GM18519 (cell line): Measurements from ENCODE around the gene BAIAP2.
"Not testable (repeated sequence)": the region's sequence is repeated elsewhere in the genome, so short reads cannot be mapped to it uniquely, and the experiment has no call there.

Experiments used
- ATAC-seq: cut with Tn5 transposase; IDR thresholded peaks from one replicate; pipeline ENCODE4 v1.9.1; 2021; ENCODE audit warnings: mild to moderate bottlenecking, moderate library complexity; ENCODE audit not compliant: unreplicated experiment, low FRiP score

The BAIAP2 gene

DNA sequence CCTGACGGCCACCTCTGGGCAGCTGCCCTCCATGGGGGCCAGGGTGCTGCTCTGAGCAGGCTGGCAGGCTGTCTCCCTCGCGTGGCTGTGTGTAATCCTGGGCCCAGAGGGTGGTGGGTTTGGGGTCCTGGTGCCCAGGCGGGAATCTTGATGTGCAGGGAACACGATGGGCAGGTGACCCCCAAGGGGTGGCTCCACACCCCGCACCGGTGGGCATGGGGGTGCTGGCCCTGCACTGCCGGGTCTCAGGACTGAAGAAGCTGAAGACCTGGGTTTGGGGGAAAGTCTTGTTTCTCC lies 34.7 kb upstream of the BAIAP2 start:
- no peak for ATAC-seq

DNA sequence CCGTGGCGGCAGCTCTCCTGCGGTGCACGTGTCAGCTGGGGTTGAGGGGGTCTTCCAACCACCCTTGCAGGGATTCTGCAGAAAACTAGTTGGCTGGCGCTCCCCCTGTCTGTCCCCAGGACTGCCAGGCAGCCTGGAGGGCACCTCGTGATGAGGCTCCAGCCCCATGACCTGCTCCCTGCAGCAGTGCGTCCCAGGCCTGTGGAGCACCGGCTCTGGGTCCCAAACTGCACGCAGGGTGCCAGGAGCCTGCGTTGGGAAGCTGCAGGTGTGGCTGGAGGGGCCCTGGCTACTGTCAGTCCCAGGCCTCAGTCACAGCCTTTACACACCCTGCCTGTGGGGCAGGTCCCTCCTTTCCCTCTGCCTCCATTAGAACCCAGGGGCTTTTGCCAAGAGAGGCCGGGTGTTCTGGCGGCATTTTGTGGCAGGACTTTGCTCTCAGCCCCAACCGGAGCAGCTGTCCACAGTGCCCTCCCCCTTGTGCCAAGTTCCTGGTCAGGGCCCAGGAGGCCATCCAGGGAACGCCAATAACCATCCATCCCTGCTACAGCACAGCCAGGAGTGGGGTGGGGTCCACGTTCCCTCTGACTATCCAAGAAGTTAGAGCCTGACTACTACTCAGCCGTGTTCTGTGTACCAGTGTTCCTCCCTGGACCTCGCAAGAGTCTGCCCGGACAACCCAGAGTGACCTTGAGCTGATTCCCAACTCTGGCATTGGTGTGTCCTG lies 34.2 kb upstream of the BAIAP2 start:
- ATAC-seq: no peak

DNA sequence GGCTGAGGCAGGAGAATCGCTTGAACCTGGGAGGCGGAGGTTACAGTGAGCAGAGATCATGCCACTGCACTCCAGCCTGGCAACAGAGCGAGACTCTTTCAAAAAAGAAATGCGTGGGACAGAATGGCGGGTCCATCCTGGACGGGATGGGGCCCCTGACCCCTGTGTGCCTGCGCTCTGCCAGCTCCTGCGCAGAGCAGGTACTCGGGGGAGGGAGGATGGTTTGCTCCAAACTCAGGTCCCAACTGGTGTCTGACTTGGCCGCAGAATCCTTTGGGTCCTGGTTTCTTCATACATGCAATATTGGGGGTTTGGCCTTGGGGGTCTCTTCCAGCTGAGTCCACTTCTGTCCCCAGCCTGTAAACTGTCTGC lies 33.0 kb upstream of the BAIAP2 start:
- ATAC-seq: no peak

DNA sequence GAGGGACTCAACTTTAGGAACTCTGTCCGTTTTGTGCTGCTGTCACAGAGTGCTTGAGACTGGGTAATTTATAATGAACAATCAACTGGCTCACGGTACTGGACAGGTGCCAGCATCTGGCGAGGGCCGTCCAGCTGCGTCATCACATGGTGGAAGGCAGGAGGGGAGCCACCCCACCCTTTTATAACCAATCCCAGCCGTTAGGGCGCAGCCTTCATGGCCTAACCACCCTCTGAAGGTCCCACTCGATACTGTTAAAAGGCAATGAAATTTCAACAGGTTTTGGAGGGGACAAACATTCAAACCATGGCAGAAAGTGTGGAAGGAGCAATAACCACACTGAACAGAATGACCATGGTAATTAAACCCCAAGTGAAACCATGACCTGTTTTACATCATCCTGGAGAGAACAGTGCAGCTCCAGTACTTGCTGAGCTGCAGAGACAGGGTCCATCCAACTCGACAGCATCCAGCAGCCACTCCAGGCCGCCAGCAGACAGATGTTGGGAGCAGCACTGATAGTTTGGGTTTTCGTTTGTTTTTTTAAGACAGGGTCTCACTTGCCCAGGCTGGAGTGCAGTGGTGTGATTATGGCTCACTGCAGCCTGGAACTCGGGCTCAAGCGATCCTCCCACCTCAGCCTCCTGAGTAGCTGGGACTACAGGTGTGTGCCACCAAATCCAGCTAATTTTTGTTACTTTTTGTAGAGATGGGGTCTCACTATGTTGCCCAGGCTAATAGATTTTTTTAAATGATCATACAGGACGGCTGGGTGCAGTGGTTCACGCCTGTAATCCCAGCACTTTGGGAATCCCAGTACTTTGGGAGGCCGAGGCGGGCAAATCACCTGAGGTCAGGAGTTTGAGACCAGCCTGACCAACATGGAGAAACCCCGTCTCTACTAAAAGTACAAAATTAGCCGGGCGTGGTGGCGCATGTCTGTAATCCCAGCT lies 32.3 kb upstream of the BAIAP2 start:
- no peak for ATAC-seq

DNA sequence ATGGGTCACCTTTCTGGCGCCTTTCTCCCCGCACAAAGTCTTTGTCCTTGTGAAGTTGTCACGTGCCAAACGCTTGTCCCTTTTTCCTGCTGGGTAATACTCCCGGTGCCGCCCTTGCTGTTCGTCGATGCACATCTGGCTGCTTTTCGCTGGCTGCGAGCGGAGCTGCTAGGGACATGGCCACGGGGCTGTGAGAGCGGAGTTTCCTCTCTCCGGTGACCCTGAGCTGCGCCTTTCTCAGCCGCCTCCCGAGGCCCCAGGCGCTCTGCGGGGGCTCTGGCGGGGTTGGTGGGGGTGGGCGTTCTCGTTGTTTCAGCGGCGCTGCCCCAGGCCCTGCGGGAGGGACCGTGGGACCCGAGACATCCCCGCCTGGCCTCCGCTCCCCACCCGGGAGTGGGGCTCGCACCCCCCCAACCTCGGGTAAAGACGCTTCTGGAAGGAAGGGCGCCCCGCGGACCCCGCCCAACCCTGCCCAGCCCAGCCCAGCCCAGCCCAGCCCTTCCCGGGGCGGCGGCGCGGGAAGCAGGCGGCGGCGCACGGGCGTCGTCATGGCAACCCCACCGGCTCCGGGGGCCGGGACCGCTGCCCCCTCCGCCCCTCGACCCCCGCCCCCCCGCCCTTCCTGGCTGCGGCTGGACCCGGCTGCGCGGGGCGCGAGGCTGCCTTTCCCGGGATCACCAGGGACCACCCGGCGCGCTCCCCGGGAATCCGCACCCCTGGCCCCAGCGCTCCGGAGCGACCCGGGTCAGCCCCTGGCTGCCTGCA lies 31.1 kb upstream of the BAIAP2 start:
- no peak for ATAC-seq

DNA sequence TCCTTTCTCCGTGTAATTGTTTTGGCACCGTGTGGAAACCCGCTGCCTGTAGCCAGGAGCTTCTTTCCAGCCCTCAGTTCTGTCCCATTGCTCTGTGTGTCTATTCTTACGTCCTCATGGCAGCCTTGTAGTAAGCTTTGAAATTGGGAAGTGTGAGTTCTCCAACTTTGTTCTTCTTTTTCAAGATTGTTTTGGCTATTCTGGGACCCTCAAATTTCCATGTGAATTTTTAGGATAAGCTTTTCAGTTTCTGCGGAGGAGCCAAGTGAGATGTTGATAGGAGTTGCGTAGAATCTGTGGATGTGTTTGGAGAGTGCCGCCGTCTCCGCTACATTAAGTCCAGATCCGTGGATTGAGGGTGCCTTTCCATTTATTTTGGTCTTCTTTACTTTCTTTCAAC lies 28.1 kb upstream of the BAIAP2 start:
- ATAC-seq: no peak

DNA sequence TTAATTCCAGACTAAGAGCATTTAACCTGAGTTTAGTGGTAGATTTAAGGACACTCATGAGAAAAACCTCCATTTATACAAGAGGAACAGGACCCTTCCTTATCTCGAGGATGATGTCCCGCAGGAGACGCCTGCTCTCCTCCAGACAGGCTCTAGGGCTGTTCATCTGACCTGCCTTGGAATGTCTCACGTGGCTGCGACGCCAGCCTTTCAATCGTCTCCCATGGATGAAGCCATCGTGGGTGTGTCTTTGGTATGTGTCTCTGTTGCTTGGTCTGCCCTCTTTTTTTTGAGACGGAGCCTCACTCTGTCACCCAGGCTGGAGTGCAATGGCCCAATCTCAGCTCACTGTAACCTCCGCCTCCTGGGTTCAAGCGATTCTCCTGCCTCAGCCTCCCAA lies 26.8 kb upstream of the BAIAP2 start:
- ATAC-seq: no peak

DNA sequence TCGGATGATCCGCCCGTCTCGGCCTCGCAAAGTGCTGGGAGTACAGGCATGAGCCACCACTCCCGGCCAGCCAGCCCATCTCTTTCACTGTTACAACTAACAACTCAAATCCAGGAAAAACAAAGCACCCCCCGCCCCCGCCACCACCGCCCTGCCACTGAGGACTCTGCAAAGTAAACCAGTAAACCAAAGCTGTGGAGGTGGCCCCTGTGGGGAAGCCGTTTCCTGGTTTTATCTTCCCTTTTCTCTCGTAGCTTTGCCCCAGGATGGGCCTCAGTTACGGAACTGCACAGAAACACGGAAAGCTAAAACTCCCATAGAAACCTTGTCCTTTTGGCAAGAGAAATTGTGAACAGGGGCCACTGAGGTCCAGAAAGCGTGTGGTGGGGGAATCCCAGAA lies 25.8 kb upstream of the BAIAP2 start:
- no peak for ATAC-seq

DNA sequence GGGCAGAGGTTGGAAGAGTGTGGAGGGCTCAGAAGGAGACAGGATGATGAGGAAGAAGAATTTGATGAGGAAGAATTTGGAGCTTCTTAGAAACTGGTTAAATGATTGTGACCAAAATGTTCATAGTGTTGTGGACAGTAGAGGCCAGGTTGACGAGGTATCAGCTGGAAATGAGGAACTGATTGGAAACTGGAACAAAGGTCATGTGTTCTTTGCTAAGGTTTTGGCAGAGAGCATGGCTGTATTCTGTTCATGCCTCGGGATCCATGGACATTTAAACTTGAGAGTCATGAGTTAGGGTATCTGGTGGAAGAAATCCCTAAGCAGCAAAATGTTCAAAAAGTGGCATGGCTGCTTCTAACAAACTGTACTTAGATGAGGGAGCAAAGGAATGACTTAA lies 24.0 kb upstream of the BAIAP2 start:
- no peak for ATAC-seq

DNA sequence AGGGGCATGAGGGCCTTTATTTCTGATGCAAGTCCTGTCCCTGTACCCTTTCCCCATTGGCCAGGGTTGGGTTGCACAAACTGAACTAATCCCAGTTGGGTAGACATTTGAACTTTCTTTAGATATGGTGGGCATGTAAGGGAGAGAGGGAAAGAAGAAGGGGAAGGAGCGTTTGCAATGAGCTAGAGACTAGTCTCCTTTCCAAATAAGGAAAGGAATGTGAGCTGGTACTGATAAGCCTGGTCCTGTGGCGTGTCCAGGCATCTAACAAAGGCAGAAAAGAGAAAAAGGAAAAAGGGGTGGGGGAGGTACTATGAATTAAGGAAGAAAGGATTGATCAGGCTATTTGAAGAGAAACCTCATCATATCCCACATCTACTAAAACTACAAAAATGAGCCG lies 23.0 kb upstream of the BAIAP2 start:
- ATAC-seq: no peak

DNA sequence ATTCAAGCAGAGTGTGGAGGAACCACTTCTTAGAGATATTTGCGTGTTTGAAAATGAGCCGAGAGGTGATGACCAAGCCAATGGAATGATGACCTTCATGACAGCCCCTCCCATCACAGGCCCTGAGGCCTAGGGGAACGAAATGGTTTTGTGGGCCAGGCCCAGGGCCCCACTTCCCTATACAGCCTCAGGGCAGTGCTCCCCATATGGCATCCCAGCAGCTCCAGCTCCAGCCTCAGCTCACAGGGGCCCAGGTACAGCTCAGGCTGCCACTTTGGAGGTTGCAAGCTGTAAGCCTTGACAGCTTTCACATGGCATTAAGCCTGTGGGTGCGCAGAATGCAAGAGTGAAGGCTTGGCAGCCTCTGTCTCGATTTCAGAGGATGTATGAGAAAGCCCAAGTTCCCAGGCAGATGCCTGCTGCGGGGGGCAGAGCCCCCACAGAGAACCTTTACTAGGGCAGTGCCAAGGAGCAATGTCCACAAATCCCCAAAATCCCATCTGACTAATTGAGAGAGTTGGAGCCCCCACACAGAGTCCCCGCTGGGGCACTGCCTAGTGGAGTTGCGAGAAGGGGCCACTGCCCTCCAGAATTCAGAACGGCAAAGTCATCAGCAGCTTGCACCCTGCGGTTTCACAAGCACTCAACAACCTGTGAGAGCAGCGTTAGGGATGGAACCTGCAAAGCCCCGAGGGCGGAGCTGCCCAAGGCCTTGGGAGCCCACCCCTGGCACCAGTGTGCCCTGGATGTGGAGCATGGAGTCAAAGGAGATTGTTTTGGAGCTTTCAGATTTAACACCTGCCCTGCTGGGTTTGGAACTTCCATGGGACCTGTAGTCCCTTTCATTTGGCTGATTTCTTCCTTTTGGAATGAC lies 22.1 kb upstream of the BAIAP2 start:
- ATAC-seq: no peak

DNA sequence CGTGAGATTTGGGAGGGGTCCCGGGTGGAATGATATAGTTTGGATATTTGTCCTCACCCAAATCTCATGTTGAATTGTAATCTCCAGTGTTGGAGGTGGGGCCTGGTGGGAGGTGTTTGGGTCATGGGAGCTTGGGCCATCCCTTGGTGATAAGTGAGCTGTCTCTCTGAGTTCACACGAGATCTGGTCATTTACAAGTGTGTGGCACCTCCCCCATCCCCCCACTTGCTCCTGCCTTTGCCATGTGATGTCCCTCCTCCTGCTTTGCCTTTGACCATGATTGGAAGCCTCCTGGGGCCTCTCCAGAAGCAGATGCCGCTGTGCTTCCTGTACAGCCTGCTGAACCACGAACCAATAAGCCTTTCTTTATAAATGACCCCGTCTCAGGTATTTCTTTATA lies 21.3 kb upstream of the BAIAP2 start:
- no peak for ATAC-seq

DNA sequence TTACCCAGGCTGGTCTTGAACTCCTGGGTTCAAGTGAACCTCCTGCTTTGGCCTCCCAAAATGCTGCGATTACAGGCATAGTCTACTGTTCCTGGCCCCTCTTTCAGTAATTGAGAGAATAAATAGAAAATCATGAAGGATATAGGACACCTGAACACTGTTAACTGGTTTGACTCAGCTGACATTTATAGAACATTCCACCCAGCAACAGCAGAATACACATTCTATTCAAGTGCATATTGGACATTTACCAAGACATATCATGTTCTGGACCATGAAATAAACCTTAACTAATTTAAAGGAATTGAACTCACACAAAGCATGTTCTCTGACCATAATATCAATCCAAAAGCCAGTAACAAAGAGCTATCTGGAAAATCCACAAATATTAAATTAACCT lies 19.8 kb upstream of the BAIAP2 start:
- ATAC-seq: no peak

DNA sequence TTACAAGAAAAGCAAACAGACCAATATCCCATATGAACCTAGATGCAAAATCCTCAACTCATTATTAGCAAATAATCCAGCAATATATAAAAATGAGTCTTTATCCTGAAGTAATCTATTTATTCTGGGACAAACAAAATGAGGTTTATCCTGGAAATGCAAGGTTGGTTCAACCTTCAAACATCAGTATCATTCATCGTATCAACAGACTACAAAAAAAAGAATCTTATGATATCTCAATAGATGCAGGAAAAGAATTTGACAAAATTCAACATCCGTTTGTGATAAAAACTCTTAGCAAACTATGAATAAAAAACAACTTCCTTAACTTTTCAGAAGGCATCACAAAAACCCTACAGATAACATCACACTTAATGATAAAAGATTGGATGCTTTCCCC lies 18.4 kb upstream of the BAIAP2 start:
- no peak for ATAC-seq

DNA sequence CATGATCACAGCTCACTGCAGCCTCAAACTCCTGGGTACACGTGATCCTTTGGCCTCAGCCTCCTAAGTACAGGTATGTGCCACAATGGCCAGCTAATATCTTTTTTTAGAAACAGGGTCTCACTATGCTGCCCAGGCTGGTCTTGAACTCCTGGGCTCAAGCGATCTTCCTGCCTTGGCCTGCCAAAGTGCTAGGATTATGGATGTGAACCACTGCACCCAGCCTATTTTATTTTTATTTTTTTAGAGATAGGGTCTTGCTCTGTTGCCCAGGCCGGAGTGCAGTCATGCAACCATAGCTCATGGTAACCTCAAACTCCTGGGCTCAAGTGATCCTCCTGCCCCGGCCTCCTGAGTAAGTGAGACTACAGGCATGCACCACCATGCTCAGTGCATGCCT lies 17.6 kb upstream of the BAIAP2 start:
- ATAC-seq: not testable (repeated sequence)

DNA sequence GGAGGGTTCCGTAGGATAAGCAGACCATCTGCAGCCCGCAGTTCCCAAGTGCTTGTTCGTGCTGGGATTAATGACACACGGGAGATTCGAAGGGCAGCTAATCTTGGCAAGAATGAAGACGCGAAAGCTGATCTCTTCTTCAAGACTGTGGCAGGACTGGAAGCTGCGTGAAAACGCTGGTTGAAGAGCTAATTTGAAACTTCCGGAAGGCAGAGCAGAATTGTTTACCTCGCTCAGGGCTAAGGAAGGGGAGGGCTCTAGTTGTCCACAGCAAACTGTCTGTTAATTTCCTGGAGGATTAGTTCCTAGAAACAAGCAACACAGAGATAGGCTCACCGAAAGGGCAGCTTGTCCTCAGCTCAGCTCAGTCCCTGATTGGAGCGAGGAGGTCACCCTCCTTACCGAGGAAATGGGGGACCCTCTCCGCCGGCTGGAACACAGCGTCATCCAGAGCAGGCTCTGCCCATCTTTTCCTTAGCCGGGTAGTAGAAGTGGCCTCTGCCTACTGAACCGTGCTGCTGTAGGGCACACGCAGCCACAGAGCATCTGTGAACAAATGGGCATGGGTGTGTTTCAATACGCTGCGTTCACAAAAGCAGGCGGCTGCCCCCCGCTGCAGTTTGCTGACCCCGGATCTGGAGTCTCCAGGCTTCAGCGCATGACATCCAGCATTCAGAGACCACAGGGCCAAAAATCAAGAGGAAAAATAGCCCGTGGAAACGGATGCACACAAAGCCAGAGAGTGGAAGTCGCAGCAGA lies 16.7 kb upstream of the BAIAP2 start:
- no peak for ATAC-seq

DNA sequence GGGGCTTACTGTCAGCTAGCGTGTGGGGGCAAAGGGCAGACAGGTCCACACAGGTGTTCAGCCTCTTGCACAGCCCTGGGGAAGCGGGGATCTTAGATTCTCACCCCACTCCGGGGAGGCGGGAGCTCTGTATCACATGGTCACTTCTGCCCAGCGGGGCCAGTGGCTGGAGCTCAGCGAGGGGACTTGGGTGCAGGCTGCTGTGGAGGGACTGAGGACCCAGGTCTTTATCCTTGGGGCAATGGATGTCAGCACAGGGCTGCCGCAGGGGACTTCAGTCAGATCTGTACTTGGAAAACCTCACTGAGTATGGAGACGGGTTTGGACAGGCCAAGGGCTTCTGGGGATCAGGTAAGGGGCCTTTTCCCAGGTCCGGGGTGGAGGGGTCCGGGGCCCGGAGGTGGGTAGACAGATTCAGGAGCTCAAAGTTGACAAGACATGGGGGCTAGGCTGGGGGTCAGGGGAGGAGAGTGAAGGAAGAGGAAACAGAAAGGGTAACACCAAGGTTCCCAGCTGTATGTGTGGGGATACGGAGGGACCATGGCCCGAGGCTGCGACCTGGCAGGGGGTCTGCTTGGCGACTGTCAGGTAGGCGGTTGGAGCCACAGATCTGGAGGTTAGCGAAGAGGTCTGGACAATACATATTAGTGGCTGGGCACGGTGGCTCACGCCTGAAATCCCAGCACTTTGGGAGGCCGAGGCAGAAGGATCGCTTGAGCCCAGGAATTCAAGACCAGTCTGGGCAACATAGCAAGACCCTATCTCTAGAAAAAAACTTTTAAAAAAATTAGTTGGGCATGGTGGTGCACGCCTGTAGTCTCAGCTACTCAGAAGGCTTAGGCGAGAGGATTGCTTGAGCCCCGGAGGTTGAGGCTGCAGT lies 15.1 kb upstream of the BAIAP2 start:
- no peak for ATAC-seq

DNA sequence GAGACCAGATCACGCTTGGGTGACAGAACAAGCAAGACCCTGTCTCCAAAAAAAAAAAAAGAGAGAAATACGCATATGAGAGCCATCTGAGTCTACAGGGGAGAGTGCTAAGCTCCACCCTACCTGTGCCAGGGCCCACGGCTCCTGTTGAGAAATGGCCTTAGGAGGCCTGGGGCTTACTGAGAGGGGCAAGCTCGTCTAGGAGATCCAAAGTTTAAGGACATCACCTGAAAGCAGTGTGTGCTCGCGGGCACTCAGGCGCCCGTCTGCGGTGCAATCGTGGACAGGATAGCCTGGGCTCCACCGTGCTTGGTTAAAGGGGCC lies 14.5 kb upstream of the BAIAP2 start:
- ATAC-seq: no peak
